NB4 (cell line): Measurements from ENCODE around the gene PBX1.

Experiments
- CTCF ChIP-seq: IDR thresholded peaks from one replicate; pipeline ENCODE4 v1.5.1; 2012; ENCODE audit warnings: low read depth, low read length
- POLR2A ChIP-seq: IDR thresholded peaks from 2 replicates; pipeline ENCODE4 v1.6.1; 2011; ENCODE audit warnings: mild to moderate bottlenecking; ENCODE audit not compliant: insufficient read length; ENCODE audit errors: extremely low read depth

GRCh38 chr1:164830628-164831027, 271.6 kb downstream of the PBX1 start:
- TF ChIP-seq CTCF (no peak), POLR2A (no peak)
